Activated CD4-positive, alpha-beta T cell treated with anti-CD3 and anti-CD28 coated beads, Interleukin-2, amount 10 ng/mL, durations not matched to agents 7 days and 5 days (primary cell): Measurements from ENCODE around the gene PPP1R3A. TPM values are rescaled to one million over a fixed set of nuclear protein-coding genes. Genes with fewer than 3 reads are reported as not detected.
"Not testable (repeated sequence)": the region's sequence is repeated elsewhere in the genome, so short reads cannot be mapped to it uniquely, and the experiment has no call there.

Source experiments
- CTCF ChIA-PET: fragments of 350-600 bp; sonication (Branson Sonifier 250); formaldehyde crosslinking; loops from one replicate; lab custom pipeline; 2021; ENCODE audit warnings: antibody characterized with exemption; lab: Charles Lee
- POLR2A ChIA-PET: fragments of 350-600 bp; sonication (Branson Sonifier 250); formaldehyde crosslinking; loops from one replicate; lab custom pipeline; 2021; ENCODE audit warnings: antibody characterized with exemption; lab: Charles Lee
- DNase-seq: peaks from one replicate; pipeline ENCODE4 v3.0.0-alpha.2; 2020
- H3K27ac Mint-ChIP-seq: one replicate; pipeline ENCODE4 v1.8.0; 2021; ENCODE audit warnings: mild to moderate bottlenecking, moderate library complexity, mixed read lengths
- H3K27me3 Mint-ChIP-seq: one replicate; pipeline ENCODE4 v1.8.0; 2021; ENCODE audit warnings: mixed read lengths
- H3K36me3 Mint-ChIP-seq: one replicate; pipeline ENCODE4 v1.8.0; 2021; ENCODE audit warnings: low read depth, mixed read lengths
- H3K4me1 Mint-ChIP-seq: one replicate; pipeline ENCODE4 v1.8.0; 2021; ENCODE audit warnings: mixed read lengths
- H3K4me3 Mint-ChIP-seq: one replicate; pipeline ENCODE4 v1.8.0; 2021; ENCODE audit warnings: mild to moderate bottlenecking, moderate library complexity, mixed read lengths
- H3K9me3 Mint-ChIP-seq: one replicate; pipeline ENCODE4 v1.8.0; 2021; ENCODE audit warnings: mixed read lengths
- total RNA-seq, 2 experiments: library from RNA; stranded (reverse); gene quantifications; one replicate each; pipeline ENCODE4 v1.2.3, GENCODE V29; 2021

PPP1R3A gene
- not detected for total RNA-seq

GRCh38 chr7:113918946-113919345, at the start of gene PPP1R3A:
PPP1R3A (minus strand) TSS chr7:113919009; CDS start chr7:113918996, 13 bp downstream.
- Mint-ChIP-seq H3K27me3 (no peaks in the 10 kb centered on the region), H3K36me3 (no peaks in the 10 kb centered on the region), H3K4me3 (no peak within 1 kb of the TSS), H3K9me3 (no peaks in the 10 kb centered on the region), H3K4me1 (no peaks in the 10 kb centered on the region), H3K27ac (no peak within 1 kb of the TSS)
- ChIA-PET POLR2A (no interaction called here), CTCF (no interaction called here)
- no peak for DNase-seq

GRCh38 chr7:113963356-113963755, 44.5 kb upstream of the PPP1R3A start:
- Mint-ChIP-seq H3K4me3 (no peak overlapping the region), H3K9me3 (peaks cover 4% of the 10 kb centered on the region), H3K36me3 (no peaks in the 10 kb centered on the region), H3K4me1 (no peaks in the 10 kb centered on the region), H3K27me3 (no peaks in the 10 kb centered on the region), H3K27ac (no peak overlapping the region)
- ChIA-PET POLR2A (no interaction called here), CTCF (no interaction called here)
- no peak for DNase-seq

GRCh38 chr7:113959910-113960309, 41.1 kb upstream of the PPP1R3A start:
- no peak for DNase-seq
- no peak overlapping the region for H3K27ac Mint-ChIP-seq
- no peaks in the 10 kb centered on the region for H3K4me1 Mint-ChIP-seq
- H3K9me3 Mint-ChIP-seq, result peaks cover 9% of the 10 kb centered on the region
- H3K36me3 Mint-ChIP-seq, result no peaks in the 10 kb centered on the region
- ChIA-PET CTCF (no interaction called here), POLR2A (no interaction called here)
- H3K27me3 Mint-ChIP-seq, result no peaks in the 10 kb centered on the region
- no peak overlapping the region for H3K4me3 Mint-ChIP-seq

GRCh38 chr7:113955157-113955556, 36.3 kb upstream of the PPP1R3A start:
- CTCF ChIA-PET, result no interaction called here
- Mint-ChIP-seq H3K36me3 (no peaks in the 10 kb centered on the region), H3K27me3 (no peaks in the 10 kb centered on the region), H3K9me3 (peaks cover 19% of the 10 kb centered on the region), H3K27ac (no peak overlapping the region), H3K4me1 (no peaks in the 10 kb centered on the region), H3K4me3 (no peak overlapping the region)
- no peak for DNase-seq
- POLR2A ChIA-PET, result no interaction called here

GRCh38 chr7:113953553-113953952, 34.7 kb upstream of the PPP1R3A start:
- Mint-ChIP-seq H3K4me3 (no peak overlapping the region), H3K27me3 (no peaks in the 10 kb centered on the region), H3K9me3 (peaks cover 19% of the 10 kb centered on the region), H3K27ac (no peak overlapping the region), H3K36me3 (no peaks in the 10 kb centered on the region), H3K4me1 (no peaks in the 10 kb centered on the region)
- no peak for DNase-seq
- ChIA-PET CTCF (no interaction called here), POLR2A (no interaction called here)

- H3K27ac Mint-ChIP-seq, result no peak overlapping the region
Measured at GRCh38 chr7:113945018-113945938, 26.5 kb upstream of the PPP1R3A start.

GRCh38 chr7:113936982-113937381, 18.2 kb upstream of the PPP1R3A start:
- Mint-ChIP-seq H3K9me3 (peaks cover 2% of the 10 kb centered on the region), H3K4me3 (no peak overlapping the region), H3K36me3 (no peaks in the 10 kb centered on the region), H3K4me1 (no peaks in the 10 kb centered on the region), H3K27me3 (no peaks in the 10 kb centered on the region), H3K27ac (no peak overlapping the region)
- ChIA-PET CTCF (no interaction called here), POLR2A (no interaction called here)
- DNase-seq, result no peak

More at GRCh38 chr7:113945018-113945938, 26.5 kb upstream of the PPP1R3A start:
- H3K36me3 Mint-ChIP-seq, result no peaks in the 10 kb centered on the region
- H3K9me3 Mint-ChIP-seq, result no peaks in the 10 kb centered on the region
- H3K4me3 Mint-ChIP-seq, result no peak overlapping the region
- DNase-seq, result no peak
- POLR2A ChIA-PET, result no interaction called here
- H3K27me3 Mint-ChIP-seq, result no peaks in the 10 kb centered on the region
- H3K4me1 Mint-ChIP-seq, result no peaks in the 10 kb centered on the region
- CTCF ChIA-PET, result no interaction called here

- Mint-ChIP-seq H3K4me3 (no peak overlapping the region), H3K4me1 (no peaks in the 10 kb centered on the region), H3K36me3 (no peaks in the 10 kb centered on the region), H3K27me3 (no peaks in the 10 kb centered on the region), H3K9me3 (peaks cover 2% of the 10 kb centered on the region), H3K27ac (no peak overlapping the region)
- POLR2A ChIA-PET, result no interaction called here
- DNase-seq, result no peak
- CTCF ChIA-PET, result no interaction called here
Measured at GRCh38 chr7:113936535-113936934, 17.7 kb upstream of the PPP1R3A start.

GRCh38 chr7:113929389-113929788, 10.6 kb upstream of the PPP1R3A start:
- DNase-seq, CTCF ChIA-PET, POLR2A ChIA-PET, H3K27ac Mint-ChIP-seq, H3K9me3 Mint-ChIP-seq, H3K36me3 Mint-ChIP-seq, H3K27me3 Mint-ChIP-seq, H3K4me3 Mint-ChIP-seq, H3K4me1 Mint-ChIP-seq: not testable (repeated sequence)

GRCh38 chr7:113928112-113928511, 9.3 kb upstream of the PPP1R3A start:
- Mint-ChIP-seq H3K9me3 (no peaks in the 10 kb centered on the region), H3K27me3 (no peaks in the 10 kb centered on the region), H3K27ac (no peak overlapping the region), H3K4me1 (no peaks in the 10 kb centered on the region), H3K36me3 (no peaks in the 10 kb centered on the region), H3K4me3 (no peak overlapping the region)
- ChIA-PET CTCF (no interaction called here), POLR2A (no interaction called here)
- DNase-seq, result no peak

- H3K27ac Mint-ChIP-seq, result no peak overlapping the region
- H3K36me3 Mint-ChIP-seq, result no peaks in the 10 kb centered on the region
- H3K4me3 Mint-ChIP-seq, result no peak overlapping the region
- H3K9me3 Mint-ChIP-seq, result no peaks in the 10 kb centered on the region
- no peak for DNase-seq
- CTCF ChIA-PET, result no interaction called here
- POLR2A ChIA-PET, result no interaction called here
- H3K4me1 Mint-ChIP-seq, result no peaks in the 10 kb centered on the region
- H3K27me3 Mint-ChIP-seq, result no peaks in the 10 kb centered on the region
Measured at GRCh38 chr7:113922049-113922448, 3.2 kb upstream of the PPP1R3A start.

- no peak overlapping the region for H3K4me3 Mint-ChIP-seq
- no peaks in the 10 kb centered on the region for H3K36me3 Mint-ChIP-seq
- no peaks in the 10 kb centered on the region for H3K27me3 Mint-ChIP-seq
- CTCF ChIA-PET, result no interaction called here
- no peaks in the 10 kb centered on the region for H3K4me1 Mint-ChIP-seq
- no peaks in the 10 kb centered on the region for H3K9me3 Mint-ChIP-seq
- no peak overlapping the region for H3K27ac Mint-ChIP-seq
- no peak for DNase-seq
- POLR2A ChIA-PET, result no interaction called here
Measured at GRCh38 chr7:113921363-113921762, 2.6 kb upstream of the PPP1R3A start.

- no peak for DNase-seq
- Mint-ChIP-seq H3K9me3 (no peaks in the 10 kb centered on the region), H3K4me1 (no peaks in the 10 kb centered on the region), H3K36me3 (no peaks in the 10 kb centered on the region), H3K27me3 (no peaks in the 10 kb centered on the region), H3K27ac (no peak overlapping the region), H3K4me3 (no peak overlapping the region)
- ChIA-PET POLR2A (no interaction called here), CTCF (no interaction called here)
Measured at GRCh38 chr7:113917840-113918239, 969 bp downstream of the PPP1R3A start.

GRCh38 chr7:113915956-113916355, 2.9 kb downstream of the PPP1R3A start:
- Mint-ChIP-seq H3K4me3 (no peak overlapping the region), H3K36me3 (no peaks in the 10 kb centered on the region), H3K9me3 (no peaks in the 10 kb centered on the region), H3K27ac (no peak overlapping the region), H3K27me3 (no peaks in the 10 kb centered on the region), H3K4me1 (no peaks in the 10 kb centered on the region)
- POLR2A ChIA-PET, result no interaction called here
- DNase-seq, result no peak
- CTCF ChIA-PET, result no interaction called here
